Mammary epithelial cell (primary cell): ENCODE measurements around the gene RSRC2.

Experiments used
- CTCF ChIP-seq, 2 donors: IDR thresholded peaks in 1 of 2; conservative IDR thresholded peaks in 1 of 2; 2 replicates each; pipeline ENCODE4 v1.5.1; 2011 to 2012; ENCODE audit warnings: inconsistent platforms in 2 of 2, low read length in 2 of 2, mild to moderate bottlenecking in 2 of 2, control low read depth in 1 of 2, low read depth in 1 of 2; ENCODE audit not compliant: insufficient read depth in 1 of 2; ENCODE audit errors: extremely low read depth in 1 of 2
- EZH2 ChIP-seq: IDR thresholded peaks from 2 replicates; pipeline ENCODE4 v1.6.1; 2012; ENCODE audit warnings: low read length, inconsistent platforms, borderline replicate concordance

DNA sequence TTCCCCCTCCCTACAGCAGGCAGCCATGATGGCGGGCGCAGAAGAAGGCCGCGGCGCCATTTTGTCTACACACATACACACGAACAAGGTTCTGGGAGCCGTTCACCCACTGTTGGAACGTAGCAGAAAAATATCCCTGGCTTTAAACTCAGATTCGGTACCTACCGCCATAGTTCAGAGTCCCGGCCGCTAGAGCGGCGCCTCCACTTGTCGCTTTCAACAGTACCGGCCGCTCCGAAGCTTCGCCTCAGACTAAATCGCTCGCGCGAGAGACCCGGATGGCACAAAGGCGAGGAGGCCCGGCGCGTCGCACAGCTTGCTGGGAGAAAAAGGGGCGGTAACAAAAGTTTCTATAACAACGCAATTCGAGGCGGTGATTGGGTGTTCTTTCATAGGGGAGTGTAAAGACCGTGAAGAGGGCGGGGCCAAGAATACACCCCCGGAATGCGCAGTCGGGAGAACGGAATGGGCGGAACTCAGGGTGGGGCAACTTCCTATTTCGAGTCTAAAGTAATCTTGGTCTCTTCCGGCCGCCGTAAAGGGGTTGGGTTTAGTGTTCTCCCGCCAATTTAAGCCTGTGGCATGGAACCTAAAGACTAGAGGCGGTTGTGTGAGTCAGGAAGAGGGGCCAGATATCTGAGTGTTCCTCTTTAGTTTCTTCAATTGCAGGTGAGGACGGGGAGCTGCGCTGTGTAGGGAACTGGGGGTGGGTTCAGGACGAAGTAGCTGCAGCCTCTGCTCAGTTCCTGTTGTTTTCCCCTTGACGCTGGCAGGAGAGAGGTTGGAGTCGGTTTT is at the start of gene RSRC2, which contains the start of gene KNTC1:
- TF ChIP-seq CTCF (conservative IDR thresholded peaks at IDR 0.05 in 1 of 2, IDR thresholded peaks at IDR 0.05 in 1 of 2; ENCODE audit: extremely low read depth in 1 of 2, insufficient read depth in 1 of 2, low read depth in 1 of 2, low read length in 2 of 2) (no peak), EZH2 (no peak)
